ENCODE data around the gene TACR2.

The TACR2 gene

DNA sequence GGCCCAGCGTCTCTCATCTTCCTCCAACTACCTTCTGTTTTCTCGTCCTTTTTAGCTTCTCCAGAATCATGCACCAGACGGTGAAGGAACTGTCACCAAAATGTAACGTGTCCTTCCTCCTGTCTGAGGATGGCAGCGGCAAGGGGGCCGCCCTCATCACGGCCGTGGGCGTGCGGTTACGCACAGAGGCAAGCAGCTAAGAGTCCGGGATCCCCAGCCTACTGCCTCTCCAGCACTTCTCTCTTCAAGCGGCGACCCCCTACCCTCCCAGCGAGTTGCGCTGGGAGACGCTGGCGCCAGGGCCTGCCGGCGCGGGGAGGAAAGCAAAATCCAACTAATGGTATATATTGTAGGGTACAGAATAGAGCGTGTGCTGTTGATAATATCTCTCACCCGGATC lies 15.8 kb downstream of the TACR2 start:
- DNase-seq: no peak

DNA sequence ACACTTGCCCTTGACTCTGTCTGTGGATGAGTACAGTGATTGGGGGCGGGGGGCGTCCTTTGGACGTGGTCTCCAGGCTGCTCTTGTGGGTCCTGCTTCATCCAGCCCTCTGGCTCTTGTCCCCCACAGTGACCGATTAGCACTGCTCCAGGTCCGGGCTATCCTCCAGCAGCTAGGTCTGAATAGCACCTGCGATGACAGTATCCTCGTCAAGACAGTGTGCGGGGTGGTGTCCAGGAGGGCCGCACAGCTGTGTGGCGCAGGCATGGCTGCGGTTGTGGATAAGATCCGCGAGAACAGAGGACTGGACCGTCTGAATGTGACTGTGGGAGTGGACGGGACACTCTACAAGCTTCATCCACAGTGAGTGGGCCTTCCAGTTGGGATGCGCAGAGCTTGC lies 18.3 kb downstream of the TACR2 start:
- DNase-seq: no peak

DNA sequence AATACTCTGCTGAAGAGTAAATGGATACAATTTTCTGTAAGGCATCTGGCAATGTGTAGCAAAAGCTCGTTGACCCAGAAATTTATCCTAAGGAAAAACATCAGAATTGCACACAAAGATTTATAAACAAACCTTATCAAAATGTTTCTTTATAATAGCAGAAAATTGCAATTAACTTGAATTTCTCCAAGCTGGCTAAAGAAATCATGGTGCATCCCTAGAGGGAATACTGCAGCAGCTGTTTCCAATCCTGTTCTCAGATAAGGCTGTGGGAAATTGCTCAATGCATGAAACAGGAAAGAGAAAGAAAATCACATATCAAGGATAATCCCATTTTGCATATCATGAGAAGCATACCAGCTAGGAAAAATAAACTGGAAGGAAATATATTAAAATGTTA lies 18.7 kb downstream of the TACR2 start:
- DNase-seq: no peak

DNA sequence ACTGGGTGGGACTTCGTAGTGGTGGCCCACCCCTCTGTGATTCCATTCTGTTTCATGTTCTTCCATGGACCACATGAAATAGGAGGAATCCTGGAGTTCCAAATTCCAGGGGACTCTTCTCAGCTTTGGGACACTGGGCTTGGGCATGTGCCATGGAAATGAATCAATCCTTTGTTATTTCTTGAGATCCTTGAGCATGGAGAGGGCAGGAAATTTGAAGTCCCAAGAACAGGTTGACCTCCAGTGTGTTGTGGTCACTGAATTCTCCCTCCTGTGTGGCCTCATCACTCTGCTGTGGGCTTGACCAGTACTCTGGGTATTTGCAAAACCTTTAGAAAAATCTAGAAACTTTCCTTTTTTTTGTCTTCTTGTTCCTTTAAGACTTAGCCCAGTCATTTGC lies 22.7 kb downstream of the TACR2 start:
- DNase-seq: no peak

DNA sequence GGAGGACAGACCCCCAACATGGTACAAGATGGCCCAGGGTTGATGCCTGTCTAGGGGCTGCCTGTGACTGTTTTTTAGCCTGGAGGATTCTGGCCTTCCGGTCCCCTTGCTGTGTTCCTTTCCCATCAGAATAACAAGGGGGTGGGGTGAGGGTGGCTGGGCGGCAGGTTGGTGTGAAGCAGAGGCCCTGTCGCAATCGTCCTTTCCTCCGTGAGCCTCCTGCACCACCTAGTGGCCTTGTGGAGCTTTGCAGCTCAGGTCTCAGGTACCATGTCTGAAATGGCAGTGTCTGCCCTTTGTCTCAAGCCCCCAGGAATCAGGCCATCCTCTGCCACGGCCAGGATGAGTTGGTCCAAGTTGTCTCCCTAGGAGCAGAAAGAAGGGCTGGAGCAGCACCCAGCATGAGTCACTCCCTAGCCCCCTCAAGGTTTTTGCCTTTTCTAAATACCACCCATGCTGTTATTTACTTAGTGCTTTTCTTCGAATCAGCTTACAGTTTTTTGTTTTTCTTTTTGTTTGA lies 24.2 kb downstream of the TACR2 start:
- peak; percentile 73 to 77 for DNase-seq

DNA sequence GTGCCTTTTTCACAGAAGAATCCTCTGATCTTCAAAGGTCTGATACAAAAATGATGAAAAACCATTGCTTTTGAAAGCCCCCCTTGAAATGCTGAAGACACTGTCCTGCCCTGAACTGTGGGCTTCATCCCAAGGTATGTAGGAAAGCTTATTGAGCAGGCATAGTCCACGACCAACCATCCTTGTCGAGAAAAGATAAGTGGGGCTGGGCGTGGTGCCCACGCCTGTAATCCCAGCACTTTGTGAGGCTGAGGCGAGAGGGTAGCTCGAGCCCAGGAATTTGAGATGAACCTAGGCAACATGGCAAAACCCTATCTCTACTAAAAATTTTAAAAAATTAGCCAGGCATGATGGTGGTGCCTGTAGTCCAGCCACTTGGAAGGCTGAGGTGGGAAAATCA lies 25.6 kb downstream of the TACR2 start:
- no peak for DNase-seq

DNA sequence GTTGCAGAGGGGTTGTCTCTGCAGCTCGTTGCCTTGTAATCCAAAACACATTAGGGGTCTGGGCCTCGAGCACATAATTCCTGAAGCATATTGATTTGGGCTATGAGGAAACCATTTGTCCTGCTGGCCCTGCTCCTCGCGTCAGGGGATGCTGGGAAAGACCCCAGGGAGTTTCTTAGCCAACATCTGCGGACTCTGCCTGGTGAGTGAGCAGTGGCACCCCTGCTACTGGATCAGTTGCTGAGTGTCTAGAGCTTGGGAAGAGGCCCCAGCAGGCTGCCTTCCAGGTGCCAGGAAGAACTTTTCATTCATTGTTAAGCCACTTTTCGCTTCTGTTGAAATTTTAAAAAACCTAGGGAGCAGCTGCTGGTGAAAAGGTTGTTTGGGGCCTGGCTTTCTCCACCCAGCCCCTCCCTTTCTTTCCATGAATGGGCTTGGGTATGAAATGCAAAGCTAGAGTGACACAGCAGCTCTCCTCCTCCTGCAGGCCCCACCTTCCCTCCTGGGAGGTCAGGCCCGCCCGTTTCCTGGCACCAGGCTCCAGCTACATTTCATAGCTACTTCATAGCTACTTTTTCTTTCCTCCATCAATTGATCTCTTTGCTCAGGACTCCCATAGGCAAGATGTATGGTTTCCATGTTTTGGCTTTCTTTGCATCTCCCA lies 26.8 kb downstream of the TACR2 start:
- DNase-seq: no peak

DNA sequence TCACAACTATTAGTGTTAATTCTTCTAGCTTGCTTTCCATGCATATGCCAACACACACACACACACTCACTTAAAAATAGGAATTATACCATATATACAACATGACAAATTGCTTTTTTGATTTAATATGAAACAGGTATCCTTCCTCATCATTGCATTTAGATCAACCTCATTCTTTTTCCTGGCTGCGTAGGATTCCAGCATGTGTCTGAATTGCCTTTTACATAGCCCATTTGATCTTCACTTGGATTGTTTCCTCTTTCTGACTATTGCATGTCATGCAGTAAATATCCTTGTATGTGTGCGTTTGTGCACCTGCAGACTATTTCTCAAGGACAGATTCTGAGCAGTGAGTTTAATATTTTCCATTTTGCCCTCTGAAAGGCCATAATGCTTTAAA lies 28.2 kb downstream of the TACR2 start:
- no peak for DNase-seq

DNA sequence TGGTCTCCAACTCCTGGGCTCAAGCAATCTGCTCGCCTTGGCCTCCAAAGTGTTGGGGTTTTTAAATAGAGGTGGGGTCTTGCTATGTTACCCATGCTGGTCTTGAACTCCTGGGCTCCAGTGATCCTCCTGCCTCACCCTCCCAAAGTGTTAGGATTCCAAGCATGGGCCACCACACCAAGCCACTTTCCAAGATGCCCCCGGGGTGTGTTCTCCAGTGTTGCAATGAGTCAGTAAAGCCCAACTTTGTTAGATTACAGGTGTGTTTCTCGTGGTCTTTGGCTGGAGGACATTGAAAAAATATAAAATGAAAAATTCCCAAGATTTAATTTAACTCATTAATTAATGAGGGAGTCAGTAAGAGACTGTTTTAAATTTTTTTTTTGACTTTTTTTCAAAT lies 29.2 kb downstream of the TACR2 start:
- no peak for DNase-seq

DNA sequence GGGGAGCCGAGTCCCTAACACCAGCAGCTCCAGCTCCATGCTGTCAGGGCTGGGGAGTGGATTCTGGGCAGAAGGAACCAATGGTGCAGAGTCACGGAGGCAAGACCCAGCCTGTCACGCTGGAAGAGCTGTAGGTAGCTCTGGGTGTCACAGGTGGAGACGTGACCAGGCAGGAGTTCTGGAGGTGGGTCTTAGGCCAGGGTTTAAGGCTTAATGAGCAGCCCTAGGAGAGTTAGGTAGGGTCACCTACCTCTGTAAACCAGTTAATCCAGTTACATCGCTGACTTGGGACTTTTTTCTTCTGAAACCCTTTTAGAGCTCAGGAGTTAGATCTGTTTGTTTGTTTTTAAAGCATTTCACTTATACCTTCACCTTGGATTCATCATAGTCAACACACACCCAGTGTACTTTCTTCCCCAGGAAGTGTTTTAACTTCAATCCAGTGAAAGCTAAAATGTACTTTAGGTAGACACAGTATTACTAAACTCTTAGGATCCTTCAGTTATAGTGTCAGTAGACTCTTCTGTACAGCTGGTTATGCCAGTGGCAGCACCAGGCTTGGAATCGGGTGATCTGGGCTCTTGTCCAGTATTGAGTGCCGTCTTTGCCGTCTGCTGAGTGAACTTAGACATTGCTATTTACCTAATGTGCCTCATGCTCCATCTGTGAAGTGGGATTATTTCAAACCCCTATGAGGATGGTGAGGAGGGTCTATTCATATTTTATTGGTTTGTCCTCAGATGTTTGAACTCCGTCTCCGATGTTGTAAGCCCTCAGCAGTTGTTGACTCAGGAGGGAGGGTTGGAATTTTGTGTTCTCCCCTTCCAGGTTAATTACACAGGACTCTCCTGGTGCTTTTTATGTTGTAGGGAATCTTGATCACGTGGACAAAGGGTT lies 31.0 kb downstream of the TACR2 start:
- no peak for DNase-seq

DNA sequence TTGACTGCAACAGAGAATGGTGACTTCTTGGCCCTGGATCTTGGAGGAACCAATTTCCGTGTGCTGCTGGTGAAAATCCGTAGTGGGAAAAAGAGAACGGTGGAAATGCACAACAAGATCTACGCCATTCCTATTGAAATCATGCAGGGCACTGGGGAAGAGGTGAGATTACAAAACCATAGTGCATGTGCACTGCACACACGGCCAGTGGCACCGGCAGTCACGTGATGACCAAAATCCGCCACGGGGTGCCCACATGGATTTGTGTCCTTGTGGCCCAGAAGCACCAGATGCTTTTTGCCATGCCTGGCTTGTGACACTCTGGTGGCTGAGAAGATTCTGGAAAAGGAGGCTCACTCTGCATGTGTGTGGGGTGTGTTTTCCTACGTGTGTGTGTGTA lies 32.4 kb downstream of the TACR2 start:
- no peak for DNase-seq

DNA sequence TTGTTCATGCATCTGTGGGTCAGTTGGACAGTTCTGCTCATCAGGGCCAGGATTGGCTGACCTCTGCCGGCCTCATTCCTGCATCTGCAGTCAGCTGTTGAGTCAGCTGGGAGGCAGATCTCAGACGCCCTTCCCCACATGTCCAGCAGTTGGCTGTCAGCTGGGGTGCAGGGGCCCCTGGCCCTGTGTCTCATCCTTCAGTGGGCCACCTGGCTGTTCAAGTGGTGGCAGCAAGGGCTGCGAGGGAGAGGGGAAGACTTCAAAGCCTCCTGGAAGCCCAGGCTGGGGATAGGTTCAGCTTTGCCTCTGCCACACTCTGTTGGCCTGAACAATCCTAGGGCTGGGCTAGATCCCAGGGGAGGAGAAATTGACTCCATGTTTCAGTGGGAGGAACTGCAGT lies 33.2 kb downstream of the TACR2 start:
- DNase-seq: no peak

DNA sequence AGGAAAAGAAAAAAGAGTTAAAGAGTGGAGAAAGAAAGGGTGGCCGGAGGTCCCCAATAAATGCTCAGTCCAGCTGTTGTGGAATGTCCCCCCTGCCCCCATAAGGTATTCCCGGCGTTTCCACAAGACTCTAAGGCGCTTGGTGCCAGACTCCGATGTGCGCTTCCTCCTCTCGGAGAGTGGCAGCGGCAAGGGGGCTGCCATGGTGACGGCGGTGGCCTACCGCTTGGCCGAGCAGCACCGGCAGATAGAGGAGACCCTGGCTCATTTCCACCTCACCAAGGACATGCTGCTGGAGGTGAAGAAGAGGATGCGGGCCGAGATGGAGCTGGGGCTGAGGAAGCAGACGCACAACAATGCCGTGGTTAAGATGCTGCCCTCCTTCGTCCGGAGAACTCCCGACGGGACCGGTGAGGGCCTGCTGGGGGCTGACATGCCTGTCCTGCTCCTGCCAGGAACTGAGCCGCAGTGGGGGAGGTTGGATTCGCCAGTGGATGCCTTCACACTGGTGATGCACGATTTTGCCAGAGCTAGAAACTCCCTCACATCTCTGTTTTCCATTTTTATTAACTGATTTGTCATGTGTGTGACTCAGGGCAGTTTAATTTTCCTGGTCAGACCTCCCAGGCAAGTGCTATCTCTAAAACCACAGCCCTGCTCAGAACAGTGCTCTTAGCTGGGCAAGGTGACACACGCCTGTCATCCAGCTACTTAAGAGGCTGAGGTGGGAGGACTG lies 34.2 kb downstream of the TACR2 start:
- no peak for DNase-seq

DNA sequence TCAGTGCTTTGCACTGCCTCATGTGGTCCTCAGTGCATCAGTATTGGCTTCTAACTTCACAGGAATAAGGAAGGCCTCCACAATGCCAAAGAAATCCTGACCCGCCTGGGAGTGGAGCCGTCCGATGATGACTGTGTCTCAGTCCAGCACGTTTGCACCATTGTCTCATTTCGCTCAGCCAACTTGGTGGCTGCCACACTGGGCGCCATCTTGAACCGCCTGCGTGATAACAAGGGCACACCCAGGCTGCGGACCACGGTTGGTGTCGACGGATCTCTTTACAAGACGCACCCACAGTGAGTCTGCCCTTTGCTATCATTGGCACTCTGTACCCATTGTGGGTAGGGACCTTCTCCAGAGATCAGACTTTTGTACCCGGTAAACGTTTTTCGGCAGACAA lies 36.9 kb downstream of the TACR2 start:
- DNase-seq: no peak

DNA sequence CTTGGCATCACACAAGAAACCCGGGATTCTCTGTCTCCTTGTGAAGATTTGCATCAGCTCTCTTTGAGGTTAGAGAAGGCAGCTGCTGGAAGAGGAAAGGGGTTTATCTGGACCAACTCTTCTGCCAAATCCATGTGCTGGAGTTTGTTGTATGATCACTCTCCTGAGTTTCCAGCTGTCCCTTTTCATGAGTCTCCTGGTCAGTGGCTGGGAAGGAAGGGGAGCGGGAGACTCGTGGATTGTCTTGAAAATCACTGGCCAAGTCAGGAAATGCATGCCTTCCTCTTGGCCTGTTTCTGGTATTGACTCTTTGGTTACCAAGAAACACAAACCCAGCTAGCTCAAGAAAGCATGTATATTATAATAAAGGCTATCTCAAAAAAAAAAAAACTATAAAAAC lies 38.8 kb downstream of the TACR2 start:
- DNase-seq: no peak

DNA sequence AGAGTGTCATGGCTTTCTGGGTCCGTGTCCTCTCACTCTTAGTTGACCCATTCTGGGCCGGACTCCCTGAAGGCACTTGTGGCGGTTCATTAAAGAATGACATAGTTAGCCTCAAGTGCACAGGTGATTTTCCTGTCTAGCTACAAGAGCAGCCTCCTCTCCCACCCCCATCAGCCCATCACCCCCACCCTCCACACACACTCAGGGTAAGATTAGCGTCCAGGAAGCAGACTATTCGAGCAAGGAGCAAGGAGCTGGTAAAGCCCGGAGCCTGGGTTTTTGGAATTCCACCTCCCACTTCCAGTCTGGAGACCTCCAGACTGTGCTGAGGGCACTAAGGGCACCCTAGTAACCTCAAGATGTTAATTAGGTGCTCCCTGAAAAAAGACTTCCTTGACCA lies 39.5 kb downstream of the TACR2 start:
- DNase-seq: no peak

DNA sequence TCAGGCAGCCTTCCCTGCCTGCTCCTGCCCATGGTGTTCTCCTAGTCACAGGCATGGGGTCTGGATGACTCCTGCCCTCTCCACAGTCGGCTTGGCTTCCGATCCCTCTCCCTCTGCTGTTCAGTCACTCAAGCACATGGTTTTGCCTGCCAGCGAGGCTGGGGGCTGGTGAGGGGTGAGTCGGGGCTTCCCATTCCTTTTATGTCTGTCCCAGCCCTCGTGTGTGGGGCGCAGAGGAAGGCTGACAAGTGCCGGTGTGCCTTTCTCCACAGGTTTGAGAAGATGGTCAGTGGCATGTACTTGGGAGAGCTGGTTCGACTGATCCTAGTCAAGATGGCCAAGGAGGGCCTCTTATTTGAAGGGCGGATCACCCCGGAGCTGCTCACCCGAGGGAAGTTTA lies 40.1 kb downstream of the TACR2 start:
- DNase-seq: no peak

DNA sequence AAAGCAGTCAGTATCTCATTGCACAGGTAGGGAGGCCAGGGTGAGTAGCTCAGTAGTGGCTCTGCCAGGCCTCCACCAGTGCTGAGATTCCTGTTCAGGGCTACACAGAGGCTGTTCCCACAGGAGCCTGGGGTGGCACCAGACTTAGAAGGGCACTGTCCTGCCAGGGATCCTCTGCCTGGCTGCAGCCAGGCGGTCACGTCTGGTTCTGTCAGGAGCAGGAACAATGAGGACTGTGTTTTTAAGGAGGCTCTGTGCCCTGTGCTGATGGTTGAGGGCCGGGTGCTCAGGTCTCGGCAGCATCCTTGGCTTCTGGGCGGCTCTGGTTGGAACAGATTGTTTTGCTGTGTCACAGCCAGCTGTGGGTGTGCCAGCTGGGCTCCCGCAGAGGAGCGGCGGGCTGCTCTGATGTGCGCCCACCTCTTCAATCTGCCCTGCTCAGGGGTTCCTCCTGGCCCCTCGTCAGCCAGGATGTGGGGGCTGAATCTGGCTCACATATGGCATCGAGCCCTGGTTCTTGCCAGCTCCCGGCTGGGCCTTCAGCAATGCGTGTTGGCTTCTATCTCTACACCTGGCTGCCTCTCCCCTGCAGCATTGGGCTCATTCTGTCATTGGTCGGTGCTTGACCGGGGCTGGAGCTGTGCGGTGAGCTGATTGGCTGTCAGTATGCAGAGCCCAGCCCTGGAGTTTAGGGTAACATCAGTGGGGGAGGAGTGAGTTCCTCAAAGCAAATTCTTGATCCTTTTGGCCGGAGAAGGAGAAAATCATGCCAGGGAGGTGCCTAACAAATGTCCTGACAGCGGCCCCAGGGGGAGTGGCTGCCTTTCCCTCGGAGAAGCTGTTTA lies 41.2 kb downstream of the TACR2 start:
- no peak for DNase-seq

DNA sequence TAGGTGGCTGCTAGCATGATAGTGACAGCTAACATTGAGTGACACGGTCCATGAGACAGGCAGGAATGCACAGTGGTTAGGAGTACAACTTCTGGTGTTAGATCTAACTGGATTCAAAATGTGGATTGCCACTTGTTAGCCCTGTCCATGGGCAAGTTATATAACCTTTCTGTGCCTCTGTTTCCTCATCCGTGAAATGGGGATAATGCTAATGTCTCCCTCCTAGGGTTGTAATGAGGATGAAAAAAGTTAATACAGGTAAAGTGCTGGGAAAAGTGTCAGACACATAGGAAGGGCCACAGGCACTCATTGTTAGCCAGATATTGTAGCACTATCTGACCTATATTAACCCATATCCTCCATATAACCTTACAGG lies 41.8 kb downstream of the TACR2 start:
- DNase-seq: no peak

DNA sequence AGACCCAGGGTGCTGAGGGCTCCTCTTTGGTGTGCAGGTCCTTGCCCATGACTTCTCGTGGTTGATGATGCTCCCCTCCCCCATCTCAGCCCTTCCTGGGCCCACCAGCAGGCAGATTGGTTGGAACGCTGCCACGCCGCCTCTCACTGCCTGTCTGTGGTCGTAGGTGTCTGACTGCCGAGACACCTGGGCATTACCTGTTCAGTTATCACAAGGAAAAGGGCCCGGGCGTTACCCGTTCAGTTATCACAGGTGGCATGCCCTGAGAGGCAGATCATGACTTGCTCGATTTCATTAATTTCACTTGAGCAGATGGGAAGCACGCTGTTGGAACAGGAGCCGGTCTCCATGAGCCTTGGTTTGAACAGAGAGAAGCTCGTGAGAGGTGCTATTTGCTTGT lies 42.5 kb downstream of the TACR2 start:
- DNase-seq: no peak

DNA sequence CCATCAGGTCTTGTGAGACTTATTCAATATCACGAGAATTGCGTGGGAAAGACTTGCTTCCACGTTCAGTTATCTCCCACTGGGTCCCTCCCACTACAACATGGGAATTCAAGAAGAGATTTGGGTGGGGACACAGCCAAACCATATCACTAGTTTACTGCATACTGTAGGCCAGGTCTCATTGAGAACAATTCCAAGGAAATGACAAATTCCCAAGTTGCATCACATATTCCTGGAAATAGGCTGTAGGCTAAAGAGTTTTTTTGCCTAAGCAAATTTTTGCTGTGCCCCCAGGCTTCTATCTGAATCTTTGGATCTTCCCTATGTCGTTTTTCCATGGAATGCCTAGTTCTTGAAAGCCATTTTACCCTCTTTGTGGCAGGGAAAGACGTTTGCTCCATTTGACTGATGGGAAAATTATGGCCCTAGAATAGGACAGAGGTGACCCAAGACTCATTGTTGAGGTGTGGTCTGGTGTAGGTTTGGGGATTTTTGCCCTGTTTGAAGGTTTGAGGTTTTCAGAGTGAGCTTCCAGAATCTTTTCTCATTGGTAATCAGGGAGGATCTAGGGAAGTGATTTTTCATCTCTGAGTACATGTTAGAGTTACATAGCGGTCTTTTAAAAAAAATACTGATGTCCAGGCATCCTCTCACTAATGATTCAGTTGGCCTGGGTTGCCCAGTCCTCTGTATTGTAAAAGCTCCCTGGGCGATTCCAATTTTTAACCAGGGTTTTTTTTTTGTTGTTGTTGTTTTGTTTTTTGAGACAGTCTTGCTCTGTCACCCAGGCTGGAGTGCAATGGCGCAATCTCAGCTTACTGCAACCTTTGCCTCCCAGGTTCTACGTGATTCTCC lies 44.4 kb downstream of the TACR2 start:
- no peak for DNase-seq

DNA sequence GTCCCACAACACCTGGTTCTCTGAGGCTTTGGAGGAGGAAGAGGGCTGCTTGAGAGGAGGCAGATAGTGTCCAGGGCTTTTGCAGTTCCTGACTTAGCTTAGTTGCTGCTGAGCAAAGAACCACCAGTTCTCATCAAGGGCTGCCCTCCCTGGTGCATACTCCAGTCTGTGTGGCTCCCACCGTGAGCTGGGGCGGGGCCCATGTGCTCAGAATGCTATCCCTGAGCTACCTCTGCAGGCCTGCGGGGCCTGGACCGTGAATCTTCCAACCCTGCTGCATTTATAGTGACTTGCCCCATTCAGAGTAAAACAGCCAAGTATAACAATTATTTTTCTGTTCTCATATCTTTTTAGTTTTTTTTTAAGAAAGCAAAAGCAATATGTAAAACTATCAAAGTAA lies 49.2 kb downstream of the TACR2 start:
- DNase-seq: no peak

Measured in stimulated activated CD4-positive, alpha-beta T cell treated with anti-CD3 and anti-CD28 coated beads, Interleukin-2, amount 100 ng/mL, for 48 hours (primary cell).